Cardiac fibroblast (primary cell): ENCODE results near the gene NID1.
A peak's percentile ranks its signal among the peaks of the same experiment; 100 is the strongest.
"Not testable (repeated sequence)": the region's sequence is repeated elsewhere in the genome, so short reads cannot be mapped to it uniquely, and the experiment has no call there.

ENCODE experiments used
- DNase-seq, 2 donors: peaks; one replicate each; pipeline versions ENCODE4 v3.0.0 to v3.0.0-alpha.2; 2010; ENCODE audit warnings: low read depth in 2 of 2
- H3K4me3 ChIP-seq, 2 donors: replicated peaks in 1 of 2; 1 replicate in 1 of 2; 2 replicates in 1 of 2; pipeline ENCODE4 v1.5.1; 2011; ENCODE audit warnings: low read depth in 2 of 2, low read length in 2 of 2, mild to moderate bottlenecking in 2 of 2, moderate library complexity in 1 of 2
- TF ChIP-seq, protein P1 (sequence below): IDR thresholded peaks from one replicate; pipeline ENCODE4 v1.5.1; 2011; ENCODE audit warnings: low read depth, mild to moderate bottlenecking, low read length, inconsistent platforms

NID1 gene

DNA sequence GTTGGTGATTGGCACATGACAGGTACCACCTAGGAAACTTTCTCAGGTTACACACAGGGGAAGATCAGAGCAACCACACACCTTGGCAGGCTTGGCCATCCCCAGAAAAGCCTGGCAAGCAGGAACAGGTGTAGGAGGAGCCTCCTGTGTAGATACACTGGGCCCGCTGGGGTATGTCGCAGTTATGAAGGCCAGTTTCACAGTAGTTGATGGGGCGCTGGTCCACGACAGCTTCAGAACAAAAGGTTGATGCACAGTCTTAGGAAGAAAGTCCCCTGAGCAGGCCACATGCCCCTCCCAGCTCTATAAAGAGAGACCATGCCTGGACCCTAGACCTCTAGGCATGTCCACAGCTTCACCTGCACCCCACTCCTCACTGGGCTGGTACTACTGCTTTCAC is 51.6 kb downstream of the NID1 start:
- no peak overlapping the region for H3K4me3 ChIP-seq
- DNase-seq = no peak
- TF ChIP-seq, protein P1, sequence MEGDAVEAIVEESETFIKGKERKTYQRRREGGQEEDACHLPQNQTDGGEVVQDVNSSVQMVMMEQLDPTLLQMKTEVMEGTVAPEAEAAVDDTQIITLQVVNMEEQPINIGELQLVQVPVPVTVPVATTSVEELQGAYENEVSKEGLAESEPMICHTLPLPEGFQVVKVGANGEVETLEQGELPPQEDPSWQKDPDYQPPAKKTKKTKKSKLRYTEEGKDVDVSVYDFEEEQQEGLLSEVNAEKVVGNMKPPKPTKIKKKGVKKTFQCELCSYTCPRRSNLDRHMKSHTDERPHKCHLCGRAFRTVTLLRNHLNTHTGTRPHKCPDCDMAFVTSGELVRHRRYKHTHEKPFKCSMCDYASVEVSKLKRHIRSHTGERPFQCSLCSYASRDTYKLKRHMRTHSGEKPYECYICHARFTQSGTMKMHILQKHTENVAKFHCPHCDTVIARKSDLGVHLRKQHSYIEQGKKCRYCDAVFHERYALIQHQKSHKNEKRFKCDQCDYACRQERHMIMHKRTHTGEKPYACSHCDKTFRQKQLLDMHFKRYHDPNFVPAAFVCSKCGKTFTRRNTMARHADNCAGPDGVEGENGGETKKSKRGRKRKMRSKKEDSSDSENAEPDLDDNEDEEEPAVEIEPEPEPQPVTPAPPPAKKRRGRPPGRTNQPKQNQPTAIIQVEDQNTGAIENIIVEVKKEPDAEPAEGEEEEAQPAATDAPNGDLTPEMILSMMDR = no peak

DNA sequence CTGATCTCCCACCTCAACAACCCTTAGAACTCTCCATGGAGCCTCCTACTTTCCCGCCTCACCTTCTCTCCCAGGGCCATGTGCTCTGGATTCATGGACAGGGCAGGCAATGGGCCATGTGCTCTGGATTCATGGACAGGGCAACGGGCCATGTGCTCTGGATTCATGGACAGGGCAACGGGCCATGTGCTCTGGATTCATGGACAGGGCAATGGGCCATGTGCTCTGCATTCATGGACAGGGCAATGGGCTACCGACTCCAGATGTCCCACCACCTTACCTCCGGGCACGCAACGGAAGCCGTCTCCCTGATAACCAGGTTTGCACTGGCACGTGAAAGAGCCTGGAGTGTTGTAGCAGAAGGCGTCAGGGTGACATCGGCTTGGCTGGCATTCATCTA is 53.2 kb downstream of the NID1 start:
- DNase-seq = no peak
- no peak overlapping the region for H3K4me3 ChIP-seq
- TF ChIP-seq, protein P1 = no peak

DNA sequence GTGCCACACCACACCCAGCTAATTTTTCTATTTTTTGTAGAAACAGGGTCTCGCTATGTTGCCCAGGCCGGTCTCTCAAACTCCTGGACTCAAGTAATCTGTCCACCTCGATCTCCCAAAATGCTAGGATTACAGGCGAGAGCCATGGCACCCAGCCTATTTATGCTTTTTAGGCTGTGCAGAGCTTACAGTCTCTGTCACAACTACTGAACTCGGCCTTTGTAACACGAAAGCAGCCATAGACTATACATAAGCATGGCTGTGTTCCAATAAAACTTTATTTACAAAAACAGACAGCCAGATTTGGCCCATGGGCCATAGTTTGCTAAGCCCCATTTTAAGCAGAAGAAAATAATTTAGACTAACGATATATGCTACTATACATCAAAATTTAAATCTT is 54.4 kb downstream of the NID1 start:
- no peak overlapping the region for H3K4me3 ChIP-seq
- peak in 1 of 2 donors; percentile 52 for DNase-seq
- TF ChIP-seq, protein P1 = no peak

DNA sequence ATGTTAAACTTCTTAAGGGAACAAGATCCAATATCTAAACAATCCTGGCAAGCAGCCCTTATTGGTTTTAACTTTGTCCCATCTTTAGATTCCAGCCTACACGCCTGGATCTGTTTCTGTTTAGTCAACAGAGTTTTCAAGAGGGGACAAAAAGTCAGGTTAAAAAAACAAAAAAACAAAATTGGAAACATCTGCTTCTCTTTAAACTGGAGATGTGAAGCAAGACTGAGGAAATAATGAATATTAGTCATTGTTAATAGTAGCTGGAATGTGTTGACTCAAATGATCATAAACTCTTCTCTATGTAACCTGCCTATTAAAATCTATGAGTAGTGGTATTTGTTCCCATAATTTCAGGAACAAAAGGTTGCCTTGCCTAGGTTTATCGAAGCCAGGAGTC is 55.0 kb downstream of the NID1 start:
- TF ChIP-seq, protein P1 = no peak
- peak; percentile 90 to 94 for DNase-seq
- H3K4me3 ChIP-seq = no peak overlapping the region

DNA sequence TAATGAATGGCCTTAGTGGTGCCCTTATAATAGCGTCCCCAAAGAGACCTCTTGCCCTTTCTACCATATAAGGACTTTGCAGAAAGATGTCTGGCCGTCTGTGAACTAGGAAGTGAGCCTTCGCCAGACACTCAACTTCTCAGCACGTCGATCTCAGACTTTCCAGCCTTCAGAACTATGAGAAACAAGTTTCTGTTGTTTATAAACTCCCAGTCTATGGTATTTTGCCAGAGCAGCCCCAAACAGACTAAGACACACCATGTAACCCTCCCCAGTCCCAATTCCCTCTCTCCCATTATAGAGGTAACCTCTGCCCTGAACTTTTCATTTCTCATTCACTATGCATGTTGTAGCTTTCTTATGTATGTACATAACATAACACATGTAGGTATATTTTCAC is 55.7 kb downstream of the NID1 start:
- peak; percentile 36 to 52 for DNase-seq
- TF ChIP-seq, protein P1 = no peak
- H3K4me3 ChIP-seq = no peak overlapping the region

DNA sequence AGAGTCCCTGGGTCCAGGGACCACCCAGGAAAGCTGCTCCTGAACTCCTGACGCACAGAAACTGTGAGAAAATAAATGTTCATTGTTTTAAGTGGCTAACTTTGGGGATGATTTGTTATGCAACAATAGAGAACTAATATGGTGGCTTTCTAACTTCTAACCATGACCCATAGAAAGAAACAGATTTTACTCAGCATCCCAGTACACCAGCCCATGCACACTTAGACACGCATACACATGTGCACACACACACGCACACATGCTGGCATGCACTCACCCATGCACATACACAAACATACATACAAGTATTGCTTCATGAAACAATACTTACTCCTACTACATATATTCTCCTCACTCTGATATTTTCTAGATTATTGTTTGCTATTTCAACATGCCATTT is 57.1 kb downstream of the NID1 start:
- TF ChIP-seq, protein P1 = no peak
- DNase-seq = no peak
- H3K4me3 ChIP-seq = no peak overlapping the region

DNA sequence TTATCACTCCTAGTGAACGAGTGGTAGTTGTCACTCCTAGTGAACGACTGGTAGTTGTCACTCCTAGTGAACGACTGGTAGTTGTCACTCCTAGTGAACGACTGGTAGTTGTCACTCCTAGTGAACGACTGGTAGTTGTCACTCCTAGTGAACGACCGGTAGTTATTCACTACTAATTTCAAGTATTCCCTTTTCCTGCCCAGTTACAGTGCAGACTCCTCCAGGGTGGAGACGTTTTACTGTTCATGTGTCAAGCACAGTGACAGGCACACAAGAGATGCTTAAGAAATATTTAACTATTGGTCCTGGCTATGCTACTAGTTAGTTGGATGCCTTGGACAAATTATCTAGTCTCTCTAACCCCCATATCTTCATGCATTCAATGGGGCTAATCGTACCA is 61.8 kb downstream of the NID1 start:
- not testable (repeated sequence) for H3K4me3 ChIP-seq, DNase-seq

DNA sequence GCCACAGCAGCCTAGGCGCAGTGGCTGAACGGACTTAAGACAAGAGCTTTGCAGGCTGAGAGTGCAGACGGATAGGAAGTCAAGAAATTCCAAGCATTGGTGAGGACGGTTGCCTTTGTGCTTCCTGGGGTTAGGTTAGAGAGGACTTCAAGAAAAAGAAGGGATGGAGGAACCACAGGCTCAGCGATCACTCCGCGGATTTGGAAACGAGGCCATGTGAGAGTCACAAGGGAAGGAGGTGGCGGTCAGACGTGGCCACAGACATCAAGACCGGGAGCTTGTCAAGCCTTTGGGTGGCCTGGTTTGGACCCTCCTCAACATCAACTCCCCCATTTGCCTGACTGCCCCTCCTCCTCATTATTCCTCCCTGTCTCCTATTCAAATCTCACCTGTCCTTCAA is 62.3 kb downstream of the NID1 start:
- TF ChIP-seq, protein P1 = no peak
- no peak overlapping the region for H3K4me3 ChIP-seq
- no peak for DNase-seq
